GM18511 (cell line): ENCODE measurements around the gene SUPT3H.
A peak's percentile ranks its signal among the peaks of the same experiment; 100 is the strongest.

Experiments
- ATAC-seq: cut with Tn5 transposase; IDR thresholded peaks from one replicate; pipeline ENCODE4 v1.9.1; 2021; ENCODE audit warnings: mild to moderate bottlenecking, moderate library complexity; ENCODE audit not compliant: unreplicated experiment

The SUPT3H gene

DNA sequence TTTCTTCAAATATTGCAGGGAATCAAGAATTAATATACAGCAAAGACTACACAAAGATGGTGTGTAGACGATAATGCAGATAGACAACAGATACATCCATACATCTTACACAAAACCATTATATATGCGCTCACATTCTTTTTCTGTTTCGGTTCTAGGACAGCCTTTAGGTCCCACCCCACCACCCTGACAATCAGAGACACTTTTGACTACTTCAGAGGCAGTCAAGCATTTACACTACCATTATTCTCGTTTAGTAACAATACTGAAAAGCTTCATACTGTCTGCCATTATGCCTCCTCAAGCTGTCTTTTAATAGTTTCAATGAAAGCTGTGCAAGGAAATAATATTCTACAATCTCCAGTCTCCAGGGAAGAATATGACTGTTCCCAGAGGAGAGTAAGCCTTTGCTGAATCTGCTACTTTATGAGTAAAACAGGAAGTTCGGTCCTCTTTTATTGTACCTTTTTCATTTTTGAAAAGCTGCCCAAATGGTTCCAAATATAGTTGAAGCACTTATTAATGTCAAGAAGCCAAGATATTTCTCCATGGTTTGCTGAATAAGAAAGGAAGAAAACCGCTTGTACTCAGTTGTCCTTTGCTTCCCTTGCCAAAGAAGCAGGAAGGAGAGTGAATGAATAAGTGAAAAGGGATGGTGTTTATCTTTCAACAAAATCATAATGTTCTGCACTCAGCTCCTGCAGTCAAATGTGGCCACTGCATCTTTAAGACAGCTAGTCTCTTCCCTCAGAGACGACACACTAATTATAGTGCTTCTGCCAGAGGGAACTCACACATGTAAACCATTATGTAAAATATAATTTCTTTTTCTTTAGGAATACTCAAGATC lies 521.9 kb downstream of the SUPT3H start:
- no peak for ATAC-seq

DNA sequence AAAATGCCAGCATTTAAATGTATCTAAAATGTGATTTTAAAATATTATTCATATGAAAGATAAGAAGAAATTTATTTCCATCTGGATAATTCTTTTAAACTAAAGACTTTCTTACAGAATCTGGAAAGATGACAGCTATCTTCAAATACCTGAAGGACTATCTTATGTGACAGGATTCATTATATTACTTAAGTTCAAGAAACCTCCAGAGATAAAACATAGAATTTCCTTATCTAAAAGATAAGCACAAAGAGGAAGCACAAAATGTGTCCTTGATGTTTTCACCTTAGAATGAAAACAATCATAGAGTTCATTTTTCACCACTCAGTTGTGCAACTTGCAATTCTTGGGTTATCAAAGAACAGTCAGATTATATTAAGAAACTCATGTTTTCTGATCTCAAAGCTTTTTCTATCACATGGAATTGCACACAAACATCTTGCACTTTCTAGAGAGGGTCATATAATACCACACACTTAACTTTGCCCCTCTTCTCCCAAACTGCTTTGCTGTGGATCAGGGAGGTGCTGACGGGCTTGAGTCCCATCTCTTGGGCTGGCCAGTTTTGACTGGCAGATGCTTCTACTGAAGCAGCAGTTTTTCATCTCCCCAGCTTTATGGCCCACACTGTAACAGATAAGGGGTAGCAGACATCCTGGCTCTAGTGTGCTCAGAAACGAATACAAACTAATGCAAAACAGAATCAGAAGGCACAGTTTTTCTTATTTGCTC lies 522.9 kb downstream of the SUPT3H start:
- ATAC-seq, result no peak

DNA sequence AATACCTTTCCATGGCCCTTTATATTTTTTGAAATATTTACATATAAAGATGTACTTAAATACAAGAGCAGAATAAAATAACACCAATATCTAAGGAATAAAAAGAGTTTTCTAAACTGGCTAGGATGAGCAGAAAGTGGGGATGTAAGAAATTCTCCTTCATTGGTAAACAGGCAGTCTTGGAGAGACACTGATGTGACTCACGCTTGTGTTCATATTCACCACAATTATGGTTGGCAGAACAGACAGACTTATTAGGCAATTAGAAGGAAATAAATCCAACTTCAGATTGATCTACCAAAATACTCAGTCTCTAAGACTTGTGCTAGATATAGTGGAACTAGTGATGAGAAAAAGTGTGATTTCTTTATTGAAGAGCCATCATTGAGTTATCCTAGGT lies 526.6 kb downstream of the SUPT3H start:
- ATAC-seq, result no peak

DNA sequence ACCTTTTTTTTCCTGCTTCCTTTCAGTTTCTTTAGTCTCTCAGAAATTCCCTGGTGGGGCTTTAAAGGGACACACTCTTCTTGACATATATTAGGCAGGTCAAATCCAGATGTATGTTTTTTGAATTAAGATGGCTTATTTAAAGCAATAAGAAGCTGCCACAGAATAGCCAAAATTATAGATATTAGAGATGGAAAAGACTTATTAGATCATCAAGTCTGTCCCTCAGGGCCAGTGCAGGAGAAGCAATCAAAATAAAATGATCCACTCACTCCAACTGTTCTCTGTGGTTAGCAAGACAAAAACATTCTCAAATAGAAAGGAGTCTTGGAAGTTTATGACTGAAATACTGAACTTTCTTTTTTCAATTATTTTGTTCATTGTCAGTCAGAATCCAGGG lies 527.4 kb downstream of the SUPT3H start:
- ATAC-seq, result no peak

DNA sequence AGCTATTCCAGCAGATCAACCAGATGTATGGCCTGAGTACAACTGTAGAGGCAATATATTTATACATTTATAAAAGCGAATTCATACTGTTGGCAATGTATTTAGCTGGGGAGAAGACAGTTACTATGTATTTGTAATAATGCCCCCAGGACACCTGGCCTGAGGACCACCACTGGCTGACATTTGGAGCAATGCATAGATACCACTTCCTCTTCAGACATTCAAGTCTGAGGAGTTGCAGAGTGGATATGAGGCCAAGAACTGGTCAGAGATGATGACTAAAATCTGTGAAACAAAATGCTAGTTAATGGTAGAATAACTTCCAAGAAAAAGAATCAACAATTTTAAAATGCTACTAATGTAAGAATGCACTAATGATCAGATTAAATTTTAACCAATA lies 527.9 kb downstream of the SUPT3H start:
- no peak for ATAC-seq

DNA sequence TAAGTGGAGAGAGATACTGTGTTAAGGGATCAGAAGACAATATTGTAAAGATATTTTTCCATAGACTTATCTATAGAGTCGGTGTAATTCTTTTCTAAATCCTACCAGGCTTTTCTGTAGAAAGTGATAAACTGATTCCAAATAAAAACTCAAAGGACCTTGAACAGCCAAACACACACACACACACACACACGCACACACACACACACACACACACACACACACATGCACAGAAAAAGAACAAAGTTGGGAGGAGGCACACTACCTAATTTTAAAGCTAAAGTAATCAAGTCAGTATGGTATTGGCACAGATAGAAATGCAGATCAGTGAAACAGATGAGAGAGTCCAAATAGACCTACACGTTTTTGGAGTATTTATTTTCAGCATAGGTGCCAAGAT lies 534.0 kb downstream of the SUPT3H start:
- no peak for ATAC-seq

DNA sequence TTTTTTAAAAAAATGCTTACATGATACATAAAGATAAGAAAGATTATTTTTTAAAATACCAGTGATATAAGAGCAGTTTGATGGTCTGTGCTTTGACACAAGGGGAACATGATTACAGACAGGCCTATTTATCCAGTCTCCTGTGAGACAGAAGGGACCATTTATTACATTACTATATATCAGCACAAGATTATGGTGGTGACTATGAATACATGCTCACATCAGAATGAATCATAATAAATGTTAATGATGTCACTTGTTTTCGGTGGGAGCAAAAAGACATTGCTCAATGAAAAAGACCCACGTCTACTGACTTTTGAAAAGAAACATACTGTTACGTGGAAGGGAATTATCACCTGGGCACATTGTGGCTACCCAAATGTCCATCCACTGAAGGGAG lies 535.1 kb downstream of the SUPT3H start:
- ATAC-seq, result no peak

DNA sequence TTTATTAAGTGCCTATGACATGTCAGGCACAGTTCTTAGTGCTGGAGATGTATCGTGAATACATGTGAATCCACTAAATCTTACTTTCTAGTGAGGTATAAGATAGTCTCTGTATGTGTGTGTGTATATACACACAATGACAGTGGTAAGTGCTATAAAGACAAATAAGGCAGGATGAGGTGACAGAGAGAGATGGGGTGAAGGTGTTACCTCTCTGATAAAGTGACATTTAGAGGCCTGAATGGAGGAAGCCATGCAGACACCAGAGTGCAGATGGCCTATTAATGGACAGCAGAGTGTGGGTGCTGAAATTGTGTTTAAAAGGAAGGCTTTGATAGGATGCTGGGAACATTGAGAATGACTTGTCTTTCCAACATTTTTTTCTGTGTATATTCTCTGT lies 535.9 kb downstream of the SUPT3H start:
- ATAC-seq, result no peak

DNA sequence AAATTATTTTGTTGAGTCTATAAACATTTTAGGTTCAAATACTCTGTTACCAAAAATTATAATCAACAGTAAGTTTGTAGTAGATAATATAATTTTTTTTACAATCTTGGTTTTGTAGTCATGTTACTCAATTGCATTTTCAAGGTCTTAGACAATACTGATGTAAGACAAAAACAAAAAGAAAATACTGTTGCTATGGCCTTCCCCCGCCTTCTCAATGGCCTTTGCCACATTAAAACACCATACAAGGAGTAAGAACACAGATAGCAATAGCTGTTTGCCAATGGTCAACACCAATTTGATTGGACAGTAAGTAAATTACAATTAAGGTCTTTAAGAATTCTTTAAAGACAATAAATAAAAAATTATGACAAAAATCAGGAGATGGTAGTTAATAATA lies 540.0 kb downstream of the SUPT3H start:
- ATAC-seq, result no peak

DNA sequence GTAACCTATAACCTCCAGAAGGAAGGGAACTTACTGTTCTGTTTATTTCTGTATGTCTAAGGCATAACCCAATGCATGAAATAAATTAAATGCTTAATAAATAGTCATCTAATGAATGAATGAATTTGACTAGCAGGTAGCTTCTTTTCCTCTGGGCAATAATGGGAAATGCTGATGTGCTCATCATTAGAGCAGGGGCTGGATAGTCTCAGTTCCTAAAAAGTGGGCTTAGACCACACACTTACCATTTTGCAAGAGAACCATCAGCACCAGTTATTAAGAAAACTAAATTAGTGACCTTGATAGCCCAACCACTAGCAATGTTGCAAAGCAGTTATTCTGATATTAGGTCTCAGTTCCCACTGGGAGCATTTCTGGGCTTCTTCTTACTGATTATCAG lies 540.5 kb downstream of the SUPT3H start:
- ATAC-seq, result no peak

DNA sequence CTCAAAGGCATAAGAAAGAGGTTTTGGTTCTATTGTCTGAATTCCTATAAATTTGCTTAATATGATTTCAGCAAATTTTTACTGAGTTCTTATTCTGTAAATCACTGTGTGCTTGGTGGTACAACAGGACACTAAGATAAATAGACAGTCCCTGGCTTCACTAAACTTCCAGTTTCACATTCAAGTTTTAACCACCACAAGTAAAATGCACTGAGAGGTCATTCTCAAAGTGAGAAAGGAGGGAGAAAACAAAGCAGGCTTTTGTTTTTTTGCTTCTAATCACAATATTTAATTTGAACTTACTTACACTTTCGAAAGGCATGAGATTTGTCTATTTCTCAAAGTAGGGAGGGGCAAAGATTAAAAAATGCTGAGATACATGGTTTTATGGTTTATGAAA lies 544.5 kb downstream of the SUPT3H start:
- peak; percentile 80 for ATAC-seq

DNA sequence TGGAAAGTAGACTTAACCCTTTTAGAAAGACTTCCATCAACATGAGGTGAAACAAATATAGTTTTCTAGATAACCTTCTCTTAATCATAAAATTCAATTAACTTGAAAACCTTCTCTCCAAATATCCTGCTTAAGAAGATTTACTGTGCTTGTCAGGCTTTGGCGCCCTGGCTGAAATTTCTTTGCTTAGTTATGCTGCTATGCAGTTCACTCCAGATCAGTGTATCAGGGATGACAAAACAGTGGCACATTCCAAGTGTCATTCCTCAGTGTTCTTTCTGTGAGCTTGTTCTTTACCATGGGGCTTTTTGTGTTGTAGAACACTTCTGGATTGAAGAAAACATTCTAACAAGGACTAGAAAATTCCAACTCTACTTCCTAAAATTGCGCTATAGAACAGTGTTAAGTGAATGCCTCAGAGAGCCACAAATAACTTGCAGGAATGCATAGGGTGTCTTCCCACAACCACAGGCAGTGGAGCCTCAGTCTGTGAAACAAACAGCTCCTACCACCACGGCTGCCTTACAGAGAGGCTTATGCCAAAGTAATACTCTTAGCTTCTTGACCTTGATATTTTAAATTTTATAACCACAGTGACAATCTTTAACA lies 546.6 kb downstream of the SUPT3H start:
- ATAC-seq, result no peak

DNA sequence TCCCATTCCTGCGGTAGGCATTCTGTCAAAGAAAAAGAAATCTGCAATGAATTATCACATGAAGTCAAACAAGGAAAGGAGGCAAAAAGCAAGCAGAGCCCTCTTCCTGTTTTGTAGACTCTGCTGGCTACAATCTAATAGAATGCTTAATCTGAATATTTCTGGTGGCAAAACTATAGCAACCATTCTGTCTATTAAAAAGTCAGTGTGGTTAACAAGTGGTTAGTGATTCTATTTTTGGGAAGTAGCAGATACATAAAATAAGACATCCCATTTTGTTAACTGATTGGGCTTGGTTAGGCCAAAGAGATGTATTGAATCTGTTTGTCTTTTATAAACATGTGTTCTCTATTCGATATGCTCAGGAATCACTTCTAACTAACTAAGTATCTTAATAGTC lies 547.9 kb downstream of the SUPT3H start:
- peak; percentile 81 for ATAC-seq

DNA sequence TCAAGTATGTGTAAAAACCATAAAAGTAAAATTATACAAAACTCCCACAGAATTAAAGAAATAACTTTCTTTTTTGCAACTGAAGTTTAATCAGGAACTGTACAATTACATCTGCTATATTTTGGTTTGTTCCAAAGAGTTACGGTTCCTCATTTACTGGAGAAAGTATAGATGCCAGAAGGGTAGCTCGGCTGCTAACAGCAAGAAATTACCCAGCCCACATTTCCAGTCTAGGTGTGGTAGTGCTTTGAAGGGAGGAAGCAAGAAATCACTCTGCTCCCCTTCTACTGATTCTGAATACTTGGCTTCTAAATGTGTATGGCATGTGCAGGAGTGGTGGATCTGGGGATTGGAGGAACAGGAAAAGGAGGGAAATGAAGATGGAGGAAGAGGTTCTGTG lies 549.0 kb downstream of the SUPT3H start:
- ATAC-seq, result no peak

DNA sequence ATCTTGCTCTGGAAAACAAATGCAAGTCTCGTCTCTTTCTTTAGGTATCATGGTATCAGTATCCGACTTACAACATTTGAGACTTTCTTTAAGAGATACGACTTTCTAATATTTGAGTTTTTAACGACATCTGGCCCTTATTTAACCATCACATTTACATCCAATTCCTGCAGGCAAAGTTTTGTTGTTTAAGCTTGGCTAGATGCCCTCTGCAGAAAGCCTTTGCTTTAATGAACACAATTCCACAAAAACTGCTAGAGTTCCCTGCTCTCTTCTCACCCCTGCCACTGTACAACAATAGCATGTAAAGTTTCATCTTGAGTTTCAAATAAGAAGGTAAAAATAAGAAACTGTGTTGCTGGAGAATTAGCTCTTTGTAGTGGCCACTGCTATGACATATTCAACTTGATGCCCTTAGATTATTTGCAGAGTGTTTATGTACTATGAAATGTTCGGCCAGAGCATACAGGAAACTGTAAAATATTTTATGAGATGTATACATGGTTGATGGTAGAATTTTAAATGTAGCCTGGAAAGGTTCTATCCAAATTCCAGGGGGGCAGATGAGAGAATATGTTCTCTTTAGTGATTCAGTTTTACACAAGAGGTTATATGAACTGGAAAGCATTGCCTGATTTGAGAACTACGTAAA lies 551.6 kb downstream of the SUPT3H start:
- ATAC-seq, result no peak

DNA sequence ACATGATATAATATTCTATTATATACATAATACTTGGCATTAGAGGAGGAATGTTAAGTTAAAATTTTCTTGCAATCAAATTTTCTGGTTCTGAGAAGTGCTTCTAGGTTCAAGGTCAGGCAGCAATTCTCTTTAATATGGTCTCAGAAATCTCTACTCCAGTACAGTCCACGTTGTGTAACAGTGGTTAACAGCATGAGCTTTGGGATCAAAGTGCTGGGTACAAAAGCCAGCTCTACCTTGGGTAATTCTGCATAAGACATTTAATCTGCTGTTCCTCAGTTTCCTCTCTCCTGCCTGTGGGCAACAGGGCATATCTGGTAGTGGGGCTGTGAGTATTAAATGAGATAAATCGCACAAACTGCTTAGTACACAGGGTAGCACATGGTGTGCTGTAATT lies 552.5 kb downstream of the SUPT3H start:
- no peak for ATAC-seq

DNA sequence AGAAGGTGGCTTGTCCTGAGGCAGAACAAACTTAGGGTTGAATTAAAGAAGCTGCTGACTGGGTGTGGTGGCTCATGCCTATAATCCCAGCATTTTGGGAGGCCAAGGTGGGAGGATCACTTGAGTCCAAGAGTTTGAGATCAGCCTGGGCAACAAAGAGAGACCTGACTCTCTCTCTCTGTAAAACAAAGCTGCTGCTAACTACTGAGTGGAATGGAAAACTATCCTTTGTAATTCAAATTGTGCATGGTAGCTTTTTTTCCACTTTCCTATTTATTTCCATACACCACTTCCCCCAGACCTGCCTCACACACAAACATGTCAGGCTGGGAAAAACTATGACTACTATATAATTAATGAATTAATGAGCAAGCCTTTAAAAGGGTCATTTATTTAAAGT lies 553.2 kb downstream of the SUPT3H start:
- ATAC-seq, result no peak

DNA sequence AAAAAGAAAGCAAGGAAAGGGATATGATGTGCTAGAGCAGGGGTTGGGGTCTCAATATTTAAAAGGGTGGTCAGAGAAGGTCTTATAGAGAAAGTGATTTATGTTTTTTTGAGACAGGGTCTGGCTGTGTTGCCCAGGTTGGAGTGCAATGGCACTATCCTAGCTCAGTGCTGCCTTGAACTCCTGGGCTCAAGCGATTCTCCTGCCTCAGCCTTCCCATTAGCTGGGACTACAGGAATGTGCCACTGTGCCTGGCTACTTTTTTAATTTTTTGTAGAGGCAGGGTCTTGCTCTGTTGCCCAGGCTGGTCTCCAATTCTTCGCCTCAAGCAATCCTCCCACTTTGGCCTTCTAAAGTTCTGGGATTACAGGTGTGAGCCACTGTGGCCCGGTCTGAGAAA lies 557.0 kb downstream of the SUPT3H start:
- ATAC-seq, result no peak

DNA sequence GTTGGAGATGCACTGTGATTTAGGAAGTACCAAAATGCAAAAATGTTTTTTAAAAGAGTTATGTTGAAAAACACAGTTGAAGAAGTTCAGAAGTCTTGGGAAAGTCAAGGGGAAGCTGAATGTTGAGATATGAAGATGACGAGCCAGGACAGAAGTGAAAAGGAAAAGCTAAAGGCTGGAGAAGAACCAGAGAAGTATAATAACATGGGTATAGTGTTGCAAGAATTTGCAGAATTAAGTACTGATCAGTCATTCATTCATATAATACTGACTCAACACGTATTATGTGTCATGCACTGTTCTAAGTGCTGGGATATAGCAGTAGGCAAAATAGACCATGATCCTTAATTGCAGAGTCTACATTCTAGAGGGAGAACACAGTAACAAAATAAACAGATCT lies 557.4 kb downstream of the SUPT3H start:
- no peak for ATAC-seq

DNA sequence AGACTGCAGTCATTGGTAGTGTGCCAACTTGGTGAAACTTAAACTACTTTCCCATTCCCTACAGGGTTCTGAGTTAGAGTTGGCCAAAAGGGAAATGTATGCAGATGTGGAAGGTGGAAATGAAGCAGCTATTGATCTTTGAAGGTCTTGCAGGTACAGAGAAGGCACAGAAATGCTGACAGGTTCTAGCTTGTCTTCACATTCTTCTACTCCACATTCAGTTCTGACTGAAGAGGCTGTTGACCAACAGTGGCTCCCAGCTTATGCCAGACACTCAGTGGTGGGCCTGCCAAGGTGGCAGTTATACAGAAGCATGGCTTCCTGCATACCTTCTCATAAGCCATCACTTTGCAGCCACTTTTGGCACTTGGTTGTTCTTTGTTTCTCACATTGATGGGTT lies 566.3 kb downstream of the SUPT3H start:
- no peak for ATAC-seq

DNA sequence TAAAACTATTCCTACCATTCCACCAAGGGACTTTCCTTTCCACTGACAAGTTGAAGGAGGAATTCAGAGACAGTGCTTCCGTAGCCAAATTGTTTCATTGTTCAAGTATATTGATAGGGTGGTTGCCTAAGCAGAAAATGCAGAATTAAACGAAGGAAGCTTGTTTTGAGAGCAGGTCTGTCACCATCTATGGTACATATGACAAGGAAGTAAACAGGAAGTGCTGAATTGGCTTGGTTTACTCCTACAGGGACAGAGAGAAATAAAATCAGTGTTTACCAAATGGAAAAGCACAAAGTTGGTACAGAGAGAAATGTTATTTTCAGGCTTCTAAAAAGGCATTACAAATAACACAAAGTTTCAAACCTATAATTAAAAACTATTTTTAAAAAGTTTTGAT lies 568.5 kb downstream of the SUPT3H start:
- ATAC-seq, result no peak

DNA sequence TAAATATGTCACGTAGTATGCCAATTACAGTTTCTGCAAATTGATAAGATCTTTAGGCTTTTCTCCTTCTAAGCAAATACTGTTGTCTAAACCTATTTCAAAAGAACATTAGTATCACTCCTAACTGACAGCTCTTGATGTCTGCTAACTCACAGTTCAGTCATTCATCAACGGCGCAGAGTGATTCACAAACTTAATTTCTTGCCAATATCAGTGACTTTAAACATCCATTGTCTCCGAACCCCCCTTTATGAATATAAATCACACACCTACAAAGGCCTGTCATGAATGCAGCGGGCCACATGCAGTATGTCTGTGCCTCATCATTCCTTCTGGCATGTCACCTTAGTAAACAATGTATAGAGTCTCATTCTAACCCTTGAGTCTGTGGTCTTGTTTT lies 569.6 kb downstream of the SUPT3H start:
- no peak for ATAC-seq
